Uterus (tissue), 2 donors: Measurements from ENCODE around the gene C1orf74.

Experiments used
- CTCF ChIP-seq, 4 experiments: fragments of 200-600 bp in 2 of 4; fragments of 450-650 bp in 2 of 4; sonication (generic) in 2 of 4; IDR thresholded peaks; one replicate each; pipeline ENCODE4 v1.5.1; 2016 to 2019; ENCODE audit warnings: antibody characterized with exemption in 4 of 4, mild to moderate bottlenecking in 2 of 4, moderate library complexity in 1 of 4
- POLR2A ChIP-seq, 2 donors: fragments of 450-650 bp; IDR thresholded peaks; one replicate each; pipeline ENCODE4 v1.6.1; 2016; ENCODE audit warnings: antibody characterized with exemption in 2 of 2, mild to moderate bottlenecking in 1 of 2, moderate library complexity in 1 of 2

GRCh38 chr1:209732725-209733124 is 51.6 kb downstream of the C1orf74 start:
- no peak for TF ChIP-seq CTCF (IDR thresholded peaks at IDR 0.05)
- TF ChIP-seq POLR2A (IDR thresholded peaks at IDR 0.05): no peak
